Activated CD4-positive, alpha-beta T cell treated with anti-CD3 and anti-CD28 coated beads, Interleukin-2, amount 50 U/mL, for 24 hours (primary cell): ENCODE results near the gene TK2.
A peak's percentile ranks its signal among the peaks of the same experiment; 100 is the strongest.

Source experiments
- DNase-seq, 2 donors: peaks; one replicate each; pipeline ENCODE4 v3.0.0-alpha.2; 2020; ENCODE audit warnings: low read depth in 1 of 2, low spot score in 1 of 2

TK2 gene

DNA sequence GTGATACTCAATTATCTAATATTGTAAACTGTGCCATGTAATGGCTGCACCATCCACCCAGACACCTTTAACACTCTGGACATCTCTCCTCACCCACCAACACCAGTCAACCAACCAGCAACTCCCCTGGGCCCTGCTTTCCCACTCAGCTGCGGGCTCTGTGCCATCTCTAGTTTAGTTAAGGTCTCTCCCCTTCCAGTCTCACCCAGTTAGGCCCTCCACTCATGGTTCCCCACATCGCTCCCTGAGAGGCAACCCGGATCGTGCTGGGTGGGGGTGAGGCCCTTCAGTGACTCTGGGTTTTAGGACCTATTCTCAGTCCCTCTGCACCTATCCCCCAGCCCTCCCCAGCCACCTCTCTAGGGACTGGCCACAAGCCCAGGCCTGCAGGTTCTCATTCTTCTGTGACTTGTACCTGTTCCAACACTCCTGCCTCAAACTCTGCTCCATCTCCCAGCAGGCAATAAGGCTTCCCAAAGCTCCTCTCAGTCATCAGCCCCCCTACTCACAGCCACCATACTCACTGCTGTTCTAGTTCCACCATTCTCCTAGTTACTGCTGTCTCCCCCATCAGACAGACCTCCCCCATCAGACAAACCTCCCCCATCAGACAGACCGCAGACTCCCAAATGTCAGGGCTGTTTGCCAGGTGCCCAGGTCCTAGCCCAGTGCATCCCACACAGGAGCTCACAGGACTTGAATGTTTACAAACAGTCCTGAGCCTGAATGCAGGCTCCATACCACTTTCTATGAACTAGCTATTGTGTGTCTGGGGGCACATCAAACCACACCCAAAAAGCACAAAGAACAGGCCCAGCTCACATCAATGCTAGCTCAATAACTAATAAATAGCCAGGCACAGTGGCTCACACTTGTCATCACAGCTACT, 2.6 kb downstream of the TK2 start:
- DNase-seq, result no peak

DNA sequence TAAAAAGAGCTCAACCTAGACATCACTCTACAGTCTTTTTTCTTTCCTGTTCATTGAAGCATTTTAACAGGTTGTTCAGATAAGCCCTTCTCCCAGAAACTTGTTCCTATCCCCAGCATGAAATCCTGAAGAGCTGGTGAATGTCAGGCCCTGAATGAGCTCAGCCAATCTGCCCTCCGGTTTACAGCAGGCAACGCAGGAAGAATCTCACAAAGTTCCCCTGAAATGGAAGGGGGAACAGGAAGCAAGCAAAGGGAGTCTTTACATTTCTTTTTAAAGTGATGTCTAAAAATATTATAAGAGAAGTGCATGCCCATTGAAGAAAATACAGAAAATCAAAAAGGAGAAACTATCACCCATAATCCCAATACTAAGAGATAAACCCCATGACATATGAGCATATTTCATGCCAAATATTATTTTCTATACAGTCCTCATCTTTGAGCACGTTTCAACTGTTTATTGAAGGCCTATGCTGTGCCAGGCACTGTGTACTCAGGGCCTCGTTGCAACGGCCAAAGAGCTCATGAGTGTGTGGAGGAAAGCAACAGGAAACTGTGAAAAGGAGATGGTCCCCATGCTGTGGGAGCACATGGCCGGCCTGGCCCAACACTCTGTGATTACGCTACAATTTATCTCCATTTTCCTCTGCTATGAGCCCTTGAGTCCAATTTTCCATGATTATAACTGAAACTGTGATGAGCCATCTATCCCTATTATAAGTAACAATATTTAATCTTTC, 5.7 kb downstream of the TK2 start:
- DNase-seq, result no peak

DNA sequence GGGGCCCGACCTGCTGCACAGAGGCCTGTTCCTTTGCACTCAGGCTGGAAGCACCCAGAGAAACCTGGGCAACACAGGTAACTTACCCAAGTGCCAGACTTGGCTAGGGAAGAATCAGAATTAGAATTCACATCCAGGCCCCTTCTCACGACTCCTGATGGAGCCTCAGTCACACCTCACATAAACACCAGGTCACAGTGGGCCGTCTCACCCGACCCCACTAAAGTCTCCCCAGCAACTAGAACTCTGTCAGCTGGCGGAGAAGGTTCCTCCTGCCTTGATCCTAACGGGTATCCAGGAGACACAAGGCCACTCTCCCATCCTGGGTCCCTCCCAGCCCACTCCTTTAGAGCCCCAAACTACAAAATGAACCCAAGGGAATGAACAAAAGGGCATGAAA, 6.4 kb downstream of the TK2 start:
- DNase-seq, result no peak

DNA sequence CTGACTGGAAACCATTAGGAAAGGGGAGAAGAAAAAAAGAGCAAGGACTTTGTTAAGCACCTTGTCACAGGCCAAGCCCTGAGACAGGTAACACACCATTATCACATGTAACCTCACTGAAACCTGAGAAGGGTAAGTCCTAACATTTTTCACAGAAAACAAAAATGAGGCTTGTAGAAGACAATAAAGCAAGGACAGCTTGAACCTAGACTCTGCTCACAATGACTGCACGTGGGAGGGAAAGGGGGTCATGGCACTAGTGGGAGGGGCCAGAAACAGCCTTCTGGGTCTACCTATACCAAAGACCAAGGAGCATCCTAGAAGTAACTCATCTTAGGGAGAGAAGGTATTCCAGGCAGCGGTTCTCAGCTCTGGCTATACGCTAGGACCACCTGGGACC, 7.5 kb downstream of the TK2 start:
- no peak for DNase-seq

DNA sequence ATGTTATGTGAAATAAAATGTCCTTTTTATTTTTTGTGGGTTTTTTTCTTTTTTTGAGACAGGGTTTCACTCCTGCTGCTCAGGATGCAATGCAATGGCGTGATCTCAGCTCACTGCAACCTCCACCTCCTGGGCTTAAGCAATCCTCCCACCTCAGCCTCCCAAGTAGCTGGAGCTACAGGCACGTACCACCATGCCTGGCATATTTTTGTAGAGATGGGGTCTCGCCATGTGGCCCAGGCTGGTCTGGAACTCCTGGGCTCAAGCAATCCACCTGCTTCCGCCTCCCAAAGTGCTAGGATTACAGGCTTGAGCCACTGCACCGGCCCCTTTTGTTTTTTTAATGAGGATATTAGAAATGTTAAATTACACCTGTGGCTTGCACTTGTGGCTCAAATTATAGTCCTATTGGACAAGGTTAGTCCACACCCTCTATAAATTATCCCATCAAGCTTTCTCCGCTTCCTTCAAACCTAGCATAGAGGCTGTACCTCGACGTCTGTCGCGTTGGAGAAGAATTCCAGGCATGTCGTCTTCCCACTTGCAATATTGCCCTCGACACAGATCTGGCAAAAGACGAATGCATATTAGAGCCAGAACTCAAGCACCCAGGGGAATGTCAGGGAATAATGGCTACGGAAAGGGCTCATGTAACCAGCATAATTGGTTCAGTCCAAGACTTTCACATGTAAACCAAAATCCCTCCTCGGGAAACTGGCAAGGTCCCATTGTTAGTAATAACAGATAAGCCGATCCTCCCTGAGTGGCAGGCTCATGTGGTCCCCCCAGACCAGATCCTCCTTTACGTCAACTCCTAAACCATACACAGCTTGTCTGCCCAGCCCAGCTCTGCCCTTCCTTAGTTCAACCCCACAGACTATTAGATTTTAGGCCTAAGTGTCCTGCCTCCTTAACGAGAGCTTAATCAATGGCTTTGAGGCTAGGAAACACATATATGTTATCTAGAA, 8.2 kb downstream of the TK2 start:
- no peak for DNase-seq

DNA sequence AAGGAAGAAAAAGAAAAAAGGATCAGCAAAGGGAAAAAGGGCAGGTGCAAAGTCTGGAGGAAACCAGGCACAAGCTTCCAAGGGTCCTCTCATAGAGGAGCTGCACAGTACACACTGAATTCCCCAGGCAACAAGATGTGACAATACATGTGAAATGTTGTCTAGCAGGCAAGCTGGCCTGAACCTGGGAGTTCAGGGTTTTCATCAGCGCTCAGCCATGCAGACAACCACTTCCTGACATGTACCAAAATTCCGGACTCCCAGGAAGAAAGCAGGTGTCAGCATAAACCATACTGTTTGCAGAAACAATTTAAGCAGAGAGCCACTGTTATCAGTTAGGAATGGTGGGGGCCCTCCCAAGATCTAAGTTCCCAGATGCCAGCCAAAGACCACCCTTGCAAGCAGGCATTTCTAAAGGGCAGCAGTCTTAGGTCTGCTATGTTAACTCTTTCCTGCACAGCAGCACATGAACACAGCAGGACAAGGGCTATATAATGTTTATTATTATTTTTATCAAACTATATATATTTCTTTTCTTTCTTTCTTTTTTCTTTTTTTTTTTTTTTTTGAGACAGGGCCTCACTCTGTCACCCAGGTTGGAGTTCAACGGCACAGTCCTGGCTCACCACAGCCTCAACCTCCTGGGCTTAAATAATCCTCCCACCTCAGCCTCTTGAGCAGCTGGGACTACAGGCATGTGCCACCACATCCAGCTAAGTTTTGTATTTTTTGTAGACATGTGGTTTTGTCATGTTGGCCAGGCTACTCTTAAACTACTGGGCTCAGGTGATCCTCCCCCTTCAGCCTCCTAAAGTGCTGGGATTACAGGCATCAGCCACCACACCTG, 10.1 kb downstream of the TK2 start:
- no peak for DNase-seq

DNA sequence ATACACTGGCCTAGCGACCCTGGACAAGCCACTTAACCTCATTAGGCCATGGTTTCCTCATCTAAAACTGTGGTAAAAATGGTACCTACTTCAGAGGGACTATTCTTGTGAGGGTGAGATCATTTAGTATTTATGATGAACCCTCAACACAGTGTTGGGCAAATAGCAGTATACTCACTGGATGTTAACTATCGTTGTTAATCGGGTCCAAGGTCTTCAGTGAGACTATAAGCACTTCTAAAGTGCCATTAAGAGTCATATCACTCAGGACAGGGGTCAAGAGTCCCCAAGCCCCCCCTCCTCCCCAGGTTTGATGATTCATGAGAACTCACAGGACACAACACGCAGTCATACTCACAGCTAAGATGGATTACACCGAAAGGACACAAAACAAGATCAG, 11.0 kb downstream of the TK2 start:
- no peak for DNase-seq

DNA sequence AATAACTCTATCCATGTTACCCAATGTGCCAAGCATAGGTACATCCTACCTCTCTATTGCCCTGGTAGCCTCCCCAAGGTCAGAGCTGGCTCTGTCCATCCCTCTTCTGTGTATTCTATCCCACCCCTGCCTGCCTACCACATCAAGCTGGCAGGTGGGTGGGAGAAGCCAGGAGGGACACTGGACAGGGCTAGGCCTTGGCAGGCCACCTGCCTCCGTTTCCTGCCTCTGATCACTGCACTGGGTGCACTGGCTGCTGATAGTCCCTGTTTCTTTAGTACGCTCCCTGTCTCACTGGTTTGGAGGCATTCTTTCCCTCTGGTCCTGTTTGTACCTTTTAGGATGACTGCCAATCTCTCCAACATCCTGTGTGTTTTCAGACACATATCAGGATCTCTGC, 12.7 kb downstream of the TK2 start:
- DNase-seq, result no peak

DNA sequence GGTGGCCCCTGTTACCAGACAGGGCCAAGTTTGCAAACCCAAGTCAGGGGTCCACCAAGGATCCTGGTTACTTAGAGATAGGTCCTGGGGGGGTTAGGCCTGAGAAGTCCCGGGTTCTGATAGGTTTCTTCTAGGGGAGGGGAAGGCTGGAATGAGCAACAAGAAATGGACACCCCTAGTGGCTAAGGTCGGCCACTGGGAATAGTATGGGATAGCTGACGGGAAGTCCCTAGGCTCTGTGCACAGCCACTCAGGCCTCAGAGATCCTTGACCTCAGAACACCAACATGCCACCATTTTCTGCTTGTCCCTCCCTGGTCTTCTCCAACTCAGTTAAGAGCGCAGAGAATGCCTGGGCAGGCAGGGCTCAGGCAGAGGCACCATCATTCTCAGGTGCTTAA, 13.4 kb downstream of the TK2 start:
- DNase-seq, result no peak

DNA sequence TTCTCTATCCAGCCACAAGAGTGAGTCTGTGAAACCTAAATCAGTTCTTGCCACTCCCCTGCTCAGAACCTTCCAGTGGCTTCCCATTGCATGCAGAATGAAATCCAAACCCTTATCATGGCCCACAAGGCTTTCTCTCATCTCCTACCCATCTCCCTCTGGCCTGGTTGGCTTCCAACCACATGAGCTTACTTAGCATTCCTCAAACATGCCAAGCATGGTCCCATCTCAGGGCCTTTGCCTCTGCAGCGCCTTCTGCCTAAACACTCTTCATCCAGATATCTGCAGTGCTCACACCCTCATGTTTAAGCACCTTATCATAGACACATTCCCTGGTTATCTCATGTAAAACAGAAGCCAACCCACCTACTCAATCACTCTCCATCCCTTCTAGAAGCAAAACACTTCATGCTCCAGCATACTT, 15.5 kb downstream of the TK2 start:
- no peak for DNase-seq

DNA sequence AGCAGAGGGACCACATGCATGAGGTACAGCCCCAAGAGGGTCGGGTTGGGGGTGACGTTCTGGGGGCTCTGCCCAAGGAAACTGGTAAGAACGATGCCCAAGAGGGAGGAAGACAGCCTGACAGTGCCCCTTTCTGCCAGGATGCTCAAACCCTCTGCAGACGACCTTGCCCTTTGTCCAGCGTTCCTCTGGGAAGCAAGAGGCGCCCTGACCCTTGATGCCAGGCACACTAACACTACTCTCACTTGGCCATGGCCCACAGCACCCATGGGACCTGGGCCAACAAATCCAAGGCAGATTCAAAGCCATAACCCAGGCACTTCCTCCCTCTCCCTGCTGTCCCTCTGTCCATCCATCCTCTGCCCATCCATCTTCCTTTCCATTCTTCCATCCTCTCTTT, 20.4 kb downstream of the TK2 start:
- no peak for DNase-seq

DNA sequence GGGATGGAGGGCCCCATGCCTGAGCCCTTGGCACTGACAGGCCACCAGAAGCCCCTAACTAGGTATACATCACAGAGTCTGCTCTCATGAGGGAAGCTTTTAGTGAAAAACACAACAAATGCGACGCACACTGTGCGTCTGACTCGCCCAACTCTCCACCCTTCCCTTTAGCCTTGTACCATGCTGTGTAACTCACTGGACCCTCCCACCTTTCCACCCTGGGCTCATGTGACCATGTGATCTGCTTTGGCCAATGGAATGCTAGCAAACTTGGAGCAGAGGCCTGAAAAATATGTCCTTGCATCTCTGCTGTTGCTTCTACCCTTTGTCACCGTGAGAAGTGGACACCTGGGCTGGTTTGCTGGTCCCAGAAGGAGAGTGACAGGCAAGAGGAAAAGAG, 21.6 kb downstream of the TK2 start:
- DNase-seq, result no peak

DNA sequence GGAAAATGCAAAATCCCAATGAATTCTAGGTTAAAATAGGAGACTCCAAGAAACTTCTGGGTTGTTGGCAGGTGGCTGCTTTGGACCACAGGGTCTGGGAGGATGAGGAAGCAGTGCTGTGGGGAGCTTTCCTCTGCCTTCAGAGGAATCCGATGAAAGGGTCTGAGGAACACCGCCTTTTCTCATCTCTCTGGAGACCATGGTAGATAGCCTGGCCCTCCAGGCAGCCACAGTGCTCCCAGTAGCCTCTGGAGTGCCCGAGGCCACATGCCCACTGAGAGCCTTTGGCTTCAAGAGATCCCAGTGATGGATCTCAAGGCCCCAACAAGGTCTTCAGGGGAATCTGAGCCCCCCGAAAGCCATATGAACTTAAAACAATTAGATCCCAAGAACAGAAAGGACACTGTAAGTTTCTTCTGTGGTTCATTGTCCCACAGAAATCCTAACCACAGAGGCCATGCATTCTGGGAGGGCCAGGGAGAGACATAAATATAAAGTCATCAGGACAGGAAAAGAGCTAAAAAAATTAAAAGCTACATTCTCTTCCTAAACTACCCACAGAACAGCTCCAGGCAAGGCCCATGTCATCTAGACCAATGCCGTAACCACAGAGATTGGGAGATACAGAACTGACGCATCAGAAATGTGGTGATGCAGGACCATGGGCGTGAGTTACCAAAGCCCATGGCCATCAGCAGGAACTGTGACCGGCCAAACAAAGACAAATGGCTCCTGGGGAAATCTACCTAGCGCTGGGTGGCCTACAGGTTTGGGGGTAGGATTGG, 24.3 kb downstream of the TK2 start:
- DNase-seq, result no peak

DNA sequence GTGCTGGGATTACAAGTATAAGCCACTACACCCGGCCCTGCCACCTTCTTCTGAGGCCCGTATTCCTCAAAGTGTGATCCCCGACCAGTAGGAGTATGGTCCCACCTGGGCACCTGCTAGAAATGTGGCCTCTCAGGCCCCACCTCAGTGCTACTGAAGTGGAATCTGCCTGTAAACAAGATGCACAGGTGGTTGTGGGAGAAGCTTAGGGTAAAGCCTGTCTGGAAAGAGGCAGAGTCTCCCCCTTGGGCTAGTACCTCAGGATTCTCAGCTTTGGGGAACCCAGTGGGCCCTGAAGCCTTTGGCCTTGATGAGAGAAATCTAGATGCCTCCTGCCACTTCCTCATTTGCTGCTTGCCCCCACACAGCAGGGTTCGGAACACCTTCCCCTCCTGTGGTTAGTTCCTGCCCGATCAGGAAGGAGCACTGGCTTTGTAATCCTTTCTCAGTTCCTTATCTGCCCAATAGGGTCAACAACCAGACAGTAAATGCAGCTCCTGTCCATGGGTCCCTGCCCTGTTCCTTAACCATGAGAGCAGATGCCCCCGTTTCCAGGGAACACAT, 25.2 kb downstream of the TK2 start:
- no peak for DNase-seq

DNA sequence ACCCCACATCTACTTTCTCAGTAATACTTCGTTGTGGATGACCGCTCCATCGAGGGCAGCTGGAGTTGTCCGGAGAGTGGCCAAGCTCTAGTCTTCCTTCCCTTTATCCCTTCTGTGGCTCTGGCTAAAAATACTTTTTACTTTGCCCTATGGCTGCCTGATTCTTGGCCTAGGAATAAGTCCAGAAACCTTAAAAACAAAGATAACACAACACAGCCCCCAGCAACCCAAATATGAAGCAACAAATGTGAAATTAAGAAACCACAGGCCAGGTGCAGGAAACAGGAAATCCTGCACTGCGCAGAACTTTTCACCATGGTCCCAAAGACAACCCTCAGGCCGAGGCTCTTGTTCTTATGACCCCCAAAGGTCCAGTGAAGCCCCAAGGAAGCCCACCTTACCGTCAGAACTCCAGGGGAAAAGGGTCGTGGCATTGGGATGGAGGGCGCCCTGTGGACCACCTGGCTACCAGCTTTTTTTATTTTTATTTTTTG, 26.0 kb downstream of the TK2 start:
- no peak for DNase-seq

DNA sequence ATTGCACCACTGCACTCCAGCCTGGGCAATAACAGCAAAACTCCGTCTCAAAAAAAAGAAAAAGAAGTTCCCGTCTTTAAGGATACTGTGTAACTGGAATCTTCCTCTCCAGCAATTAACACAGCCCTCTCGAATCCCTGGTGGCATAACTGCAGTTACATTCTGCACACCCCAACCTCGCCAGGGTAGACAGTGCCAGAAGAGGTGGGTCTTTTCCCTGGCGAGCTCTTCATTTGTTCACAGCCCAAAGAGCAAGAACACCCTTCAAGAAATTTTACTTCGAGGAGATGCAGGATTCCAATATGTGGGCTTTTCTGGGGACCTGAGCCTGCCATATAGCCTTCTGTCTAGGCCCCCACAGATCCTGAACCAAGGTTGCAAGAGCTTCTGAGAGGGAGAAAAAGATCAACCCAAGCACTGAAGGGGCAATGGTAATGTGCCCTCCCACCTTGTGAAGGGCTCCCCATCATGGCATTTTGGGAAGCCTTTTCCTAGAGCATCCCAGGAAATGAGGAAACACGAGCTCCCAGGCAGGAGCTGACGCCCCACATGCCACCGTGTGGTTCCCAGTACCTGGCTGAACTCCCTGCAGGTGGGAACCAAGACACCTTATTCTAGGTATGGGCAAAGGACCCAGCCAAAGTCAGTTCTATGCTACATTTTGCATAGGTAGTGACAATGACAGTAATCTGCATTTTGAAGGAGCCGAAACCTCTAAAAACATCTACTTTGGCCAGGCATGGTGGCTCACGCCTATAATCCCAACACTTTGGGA, 26.9 kb downstream of the TK2 start:
- no peak for DNase-seq

DNA sequence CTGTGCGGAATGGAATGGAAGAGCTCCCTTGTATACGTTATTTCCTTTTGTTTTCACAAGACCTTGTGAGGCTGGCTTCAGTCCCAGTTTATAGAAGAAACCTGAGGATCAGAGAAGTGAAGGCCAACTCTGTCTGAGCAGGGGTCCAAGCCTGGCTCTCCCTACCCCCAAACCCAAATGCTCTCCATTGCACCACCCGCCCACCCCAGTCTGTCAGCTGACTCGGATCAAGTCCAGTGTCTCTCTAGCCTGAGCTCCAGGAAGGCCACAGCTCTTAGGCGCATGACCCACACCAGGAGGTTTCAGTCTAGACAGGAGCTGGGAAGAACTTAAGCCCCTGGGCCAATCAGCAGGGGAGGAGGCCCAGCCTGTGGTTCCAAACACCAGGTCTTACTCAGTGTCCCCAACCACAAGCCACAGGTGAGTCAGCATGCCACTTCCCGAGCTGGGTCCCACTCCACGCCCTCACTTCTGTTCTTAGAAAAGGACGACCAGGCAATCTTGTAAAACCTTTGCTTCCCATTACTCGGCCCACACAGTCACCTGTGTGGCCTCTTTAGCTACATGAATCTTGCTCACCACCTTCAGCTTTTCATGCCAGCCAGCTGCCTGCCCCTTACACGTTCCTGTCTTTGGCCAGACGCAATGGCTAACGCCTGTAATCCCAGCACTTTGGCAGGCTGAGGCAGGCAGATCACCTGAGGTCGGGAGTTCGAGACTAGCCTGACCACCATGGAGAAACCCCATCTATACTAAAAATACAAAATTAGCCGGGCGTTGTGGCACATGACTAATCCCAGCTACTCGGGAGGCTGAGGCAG, 27.8 kb downstream of the TK2 start:
- DNase-seq, result peak; percentile 75 to 94
